Upper lobe of right lung (tissue), 1 donor: ENCODE measurements around the gene LGALS3BP. TPM values are rescaled to one million over a fixed set of nuclear protein-coding genes. Genes with fewer than 3 reads are reported as not detected.
"Not testable (repeated sequence)": the region's sequence is repeated elsewhere in the genome, so short reads cannot be mapped to it uniquely, and the experiment has no call there.

Experiments
- ATAC-seq: fragments of 200-7000 bp; cut with Tn5 transposase; one replicate; pipeline ENCODE4 v1.9.1; 2020; ENCODE audit warnings: mild to moderate bottlenecking, moderate library complexity
- DNase-seq: peaks from one replicate; pipeline ENCODE4 v3.0.0-alpha.2; 2020
- H3K27ac ChIP-seq: fragments of 200-600 bp; one replicate; pipeline ENCODE4 v1.8.0; 2022
- H3K27me3 ChIP-seq: fragments of 200-600 bp; one replicate; pipeline ENCODE4 v1.8.0; 2022; ENCODE audit warnings: mild to moderate bottlenecking
- H3K36me3 ChIP-seq: fragments of 200-600 bp; one replicate; pipeline ENCODE4 v1.8.0; 2022
- H3K4me1 ChIP-seq: fragments of 200-600 bp; one replicate; pipeline ENCODE4 v1.8.0; 2022
- H3K4me3 ChIP-seq: fragments of 200-600 bp; one replicate; pipeline ENCODE4 v1.8.0; 2022; ENCODE audit warnings: mild to moderate bottlenecking
- H3K9me3 ChIP-seq: fragments of 200-600 bp; one replicate; pipeline ENCODE4 v1.8.0; 2022
- intact Hi-C: fragments of 100-400 bp; cut with DNase I; formaldehyde crosslinking; loops from one replicate; pipeline ENCODE4 v1.11.0; 2022
- total RNA-seq: library from RNA; stranded (reverse); fragmentation: NEBNext Ultra II Directional; extraction: Animal tissue kit (Norgen Biotek cat#: 25700); gene quantifications from one replicate; pipeline ENCODE4 v1.2.1, GENCODE V29; 2021
- TF ChIP-seq, protein P1 (sequence below): fragments of 200-600 bp; IDR thresholded peaks from one replicate; pipeline ENCODE4 v1.8.0; 2022; ENCODE audit warnings: antibody characterized with exemption
- donor health status: DM: no; HTN: yes; CAD: no; lungs with severe emphysema.

Gene LGALS3BP
- total RNA-seq, 1 donor from 2014 or later, result 405 TPM

DNA sequence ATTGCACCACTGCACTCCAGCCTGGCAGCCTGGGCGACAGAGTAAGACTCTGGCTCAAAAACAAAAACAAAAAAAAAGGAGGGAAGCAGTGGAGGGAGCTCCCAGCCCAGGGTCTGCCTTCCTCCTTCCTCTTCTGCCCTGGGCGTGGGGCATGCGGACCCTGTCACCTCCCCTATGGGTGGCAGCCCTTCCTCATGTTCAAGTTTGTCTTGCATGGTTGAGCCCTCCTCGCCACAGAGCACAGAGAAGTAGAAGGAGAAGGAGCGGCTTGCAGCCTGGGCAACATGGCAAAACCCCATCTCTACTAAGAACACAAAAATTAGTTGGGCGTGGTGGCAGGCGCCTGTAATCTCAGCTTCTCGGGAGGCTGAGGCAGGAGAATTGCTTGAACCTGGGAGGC is 33.1 kb downstream of the LGALS3BP start:
- DNase-seq (no peak), ATAC-seq (no peak)
- Histone ChIP-seq H3K4me3 (no peak overlapping the region), H3K4me1 (no peaks in the 10 kb centered on the region), H3K27ac (no peak overlapping the region), H3K27me3 (no peaks in the 10 kb centered on the region), H3K9me3 (no peaks in the 10 kb centered on the region), H3K36me3 (no peaks in the 10 kb centered on the region)
- intact Hi-C loops, result no loop called here
- TF ChIP-seq, protein P1, sequence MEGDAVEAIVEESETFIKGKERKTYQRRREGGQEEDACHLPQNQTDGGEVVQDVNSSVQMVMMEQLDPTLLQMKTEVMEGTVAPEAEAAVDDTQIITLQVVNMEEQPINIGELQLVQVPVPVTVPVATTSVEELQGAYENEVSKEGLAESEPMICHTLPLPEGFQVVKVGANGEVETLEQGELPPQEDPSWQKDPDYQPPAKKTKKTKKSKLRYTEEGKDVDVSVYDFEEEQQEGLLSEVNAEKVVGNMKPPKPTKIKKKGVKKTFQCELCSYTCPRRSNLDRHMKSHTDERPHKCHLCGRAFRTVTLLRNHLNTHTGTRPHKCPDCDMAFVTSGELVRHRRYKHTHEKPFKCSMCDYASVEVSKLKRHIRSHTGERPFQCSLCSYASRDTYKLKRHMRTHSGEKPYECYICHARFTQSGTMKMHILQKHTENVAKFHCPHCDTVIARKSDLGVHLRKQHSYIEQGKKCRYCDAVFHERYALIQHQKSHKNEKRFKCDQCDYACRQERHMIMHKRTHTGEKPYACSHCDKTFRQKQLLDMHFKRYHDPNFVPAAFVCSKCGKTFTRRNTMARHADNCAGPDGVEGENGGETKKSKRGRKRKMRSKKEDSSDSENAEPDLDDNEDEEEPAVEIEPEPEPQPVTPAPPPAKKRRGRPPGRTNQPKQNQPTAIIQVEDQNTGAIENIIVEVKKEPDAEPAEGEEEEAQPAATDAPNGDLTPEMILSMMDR, result no peak

DNA sequence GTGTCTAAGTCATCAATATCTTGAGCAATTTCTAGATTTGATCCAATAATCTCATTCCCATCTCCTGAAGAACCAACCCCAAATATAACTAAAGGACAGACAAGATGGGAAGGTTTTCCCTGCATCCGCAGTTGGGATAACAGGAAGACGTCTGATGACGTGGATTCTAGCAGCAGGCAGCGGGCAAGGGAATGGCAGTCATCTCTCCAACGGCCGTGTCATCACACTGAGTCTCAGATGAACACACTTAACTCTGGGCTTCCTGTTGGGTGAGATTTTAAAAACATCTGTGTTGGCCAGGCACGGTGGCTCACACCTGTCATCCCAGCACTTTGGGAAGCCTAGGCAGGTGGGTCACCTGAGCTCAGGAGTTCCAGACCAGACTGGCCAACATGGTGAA is 33.6 kb downstream of the LGALS3BP start:
- no peak for ATAC-seq
- H3K27me3 ChIP-seq, result no peaks in the 10 kb centered on the region

DNA sequence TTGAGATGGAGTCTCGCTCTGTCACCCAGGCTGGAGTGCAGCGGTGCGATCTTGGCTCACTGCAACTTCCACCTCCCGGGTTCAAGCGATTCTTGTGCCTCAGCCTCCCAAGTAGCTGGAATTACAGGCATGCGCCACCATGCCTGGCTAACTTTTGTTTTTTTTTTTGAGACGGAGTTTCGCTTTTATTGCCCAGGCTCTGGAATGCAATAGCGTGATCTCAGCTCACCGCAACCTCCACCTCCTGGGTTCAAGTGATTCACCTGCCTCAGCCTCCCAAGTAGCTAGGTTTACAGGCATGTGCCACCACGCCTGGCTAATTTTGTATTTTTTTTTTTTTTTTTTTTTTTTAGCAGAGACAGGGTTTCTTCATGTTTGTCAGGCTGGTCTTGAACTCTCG is 34.3 kb downstream of the LGALS3BP start:
- ATAC-seq, intact Hi-C loops, H3K4me1 ChIP-seq, H3K9me3 ChIP-seq, H3K27ac ChIP-seq, H3K4me3 ChIP-seq, H3K36me3 ChIP-seq, DNase-seq, H3K27me3 ChIP-seq: not testable (repeated sequence)

More for the DNA sequence above, 33.6 kb downstream of the LGALS3BP start:
- no peaks in the 10 kb centered on the region for H3K36me3 ChIP-seq
- H3K9me3 ChIP-seq, result no peaks in the 10 kb centered on the region
- H3K4me3 ChIP-seq, result no peak overlapping the region
- TF ChIP-seq, protein P1, result no peak
- intact Hi-C loops, result no loop called here
- no peak for DNase-seq
- no peaks in the 10 kb centered on the region for H3K4me1 ChIP-seq
- no peak overlapping the region for H3K27ac ChIP-seq

DNA sequence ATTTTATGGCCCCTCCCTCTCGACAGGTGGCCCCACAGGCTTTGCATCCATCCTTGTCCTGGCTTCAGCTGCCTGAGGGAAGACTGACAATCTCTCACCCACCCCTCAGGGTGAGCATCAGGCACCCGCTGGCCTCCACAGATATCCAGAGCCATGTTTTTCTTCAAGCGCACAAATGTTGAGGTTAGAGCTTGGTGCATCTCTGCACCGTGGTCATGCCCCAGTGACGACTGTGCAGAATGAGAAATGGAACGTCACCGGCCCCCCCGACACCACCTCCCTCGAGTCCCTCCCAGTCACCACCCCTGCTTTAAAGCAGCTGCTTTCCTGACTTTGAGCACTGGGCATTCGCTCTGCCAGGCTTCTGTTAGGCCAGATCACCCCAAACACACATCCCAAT is 34.8 kb downstream of the LGALS3BP start:
- DNase-seq (no peak), ATAC-seq (no peak)
- Histone ChIP-seq H3K4me1 (no peaks in the 10 kb centered on the region), H3K36me3 (no peaks in the 10 kb centered on the region), H3K4me3 (no peak overlapping the region), H3K27ac (no peak overlapping the region), H3K27me3 (no peaks in the 10 kb centered on the region), H3K9me3 (no peaks in the 10 kb centered on the region)
- TF ChIP-seq, protein P1, result no peak
- intact Hi-C loops, result no loop called here

DNA sequence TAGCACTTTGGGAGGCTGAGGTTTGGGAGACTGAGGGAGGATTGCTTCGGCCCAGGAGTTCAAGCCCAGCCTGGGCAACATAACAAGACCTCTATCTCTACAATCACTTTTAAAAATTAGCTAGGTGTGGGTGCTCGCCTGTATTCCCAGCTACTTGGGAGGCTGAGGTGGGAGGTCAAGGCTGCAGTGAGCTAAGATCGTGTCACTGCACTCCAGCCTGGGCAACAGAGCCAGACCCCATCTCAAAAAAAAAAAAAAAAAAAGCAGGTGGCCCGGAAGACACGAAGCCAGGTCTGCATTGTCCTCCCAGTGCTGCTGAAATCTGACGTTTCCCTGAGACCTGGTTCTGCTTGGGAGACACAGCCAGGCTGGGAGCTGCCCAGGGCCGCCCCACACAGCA is 35.7 kb downstream of the LGALS3BP start:
- H3K27me3 ChIP-seq, result no peaks in the 10 kb centered on the region
- DNase-seq (no peak), ATAC-seq (no peak)
- no peak overlapping the region for H3K27ac ChIP-seq
- intact Hi-C loops, result no loop called here
- no peaks in the 10 kb centered on the region for H3K9me3 ChIP-seq
- no peak overlapping the region for H3K4me3 ChIP-seq
- H3K4me1 ChIP-seq, result no peaks in the 10 kb centered on the region
- TF ChIP-seq, protein P1, result no peak
- no peaks in the 10 kb centered on the region for H3K36me3 ChIP-seq

DNA sequence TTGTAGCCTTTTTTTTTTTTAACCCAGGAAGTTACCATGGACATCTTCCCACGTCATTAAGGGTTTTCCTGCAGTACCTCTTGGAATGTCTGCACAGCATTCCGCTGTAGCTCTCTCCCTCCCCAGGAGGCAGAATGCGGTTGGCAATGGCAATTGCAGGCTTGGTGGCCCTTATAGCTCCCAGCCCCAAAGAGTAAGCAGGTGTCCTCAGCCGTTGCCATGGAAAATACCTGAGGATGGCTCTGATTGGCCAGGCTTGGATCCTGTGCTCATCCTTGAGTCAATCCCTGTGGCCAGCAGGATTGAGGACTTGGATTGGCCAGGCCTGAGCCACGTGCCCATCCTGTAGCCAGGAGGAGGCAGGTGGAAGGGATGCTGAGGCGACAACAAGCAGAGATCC is 39.0 kb downstream of the LGALS3BP start:
- Histone ChIP-seq H3K27me3 (no peaks in the 10 kb centered on the region), H3K4me1 (no peaks in the 10 kb centered on the region), H3K27ac (no peak overlapping the region), H3K4me3 (no peak overlapping the region), H3K9me3 (no peaks in the 10 kb centered on the region), H3K36me3 (no peaks in the 10 kb centered on the region)
- DNase-seq (no peak), ATAC-seq (peak; percentile 58)
- TF ChIP-seq, protein P1, result no peak
- intact Hi-C loops, result no loop called here
